ENCODE data around the gene PCK1.

PCK1 gene

DNA sequence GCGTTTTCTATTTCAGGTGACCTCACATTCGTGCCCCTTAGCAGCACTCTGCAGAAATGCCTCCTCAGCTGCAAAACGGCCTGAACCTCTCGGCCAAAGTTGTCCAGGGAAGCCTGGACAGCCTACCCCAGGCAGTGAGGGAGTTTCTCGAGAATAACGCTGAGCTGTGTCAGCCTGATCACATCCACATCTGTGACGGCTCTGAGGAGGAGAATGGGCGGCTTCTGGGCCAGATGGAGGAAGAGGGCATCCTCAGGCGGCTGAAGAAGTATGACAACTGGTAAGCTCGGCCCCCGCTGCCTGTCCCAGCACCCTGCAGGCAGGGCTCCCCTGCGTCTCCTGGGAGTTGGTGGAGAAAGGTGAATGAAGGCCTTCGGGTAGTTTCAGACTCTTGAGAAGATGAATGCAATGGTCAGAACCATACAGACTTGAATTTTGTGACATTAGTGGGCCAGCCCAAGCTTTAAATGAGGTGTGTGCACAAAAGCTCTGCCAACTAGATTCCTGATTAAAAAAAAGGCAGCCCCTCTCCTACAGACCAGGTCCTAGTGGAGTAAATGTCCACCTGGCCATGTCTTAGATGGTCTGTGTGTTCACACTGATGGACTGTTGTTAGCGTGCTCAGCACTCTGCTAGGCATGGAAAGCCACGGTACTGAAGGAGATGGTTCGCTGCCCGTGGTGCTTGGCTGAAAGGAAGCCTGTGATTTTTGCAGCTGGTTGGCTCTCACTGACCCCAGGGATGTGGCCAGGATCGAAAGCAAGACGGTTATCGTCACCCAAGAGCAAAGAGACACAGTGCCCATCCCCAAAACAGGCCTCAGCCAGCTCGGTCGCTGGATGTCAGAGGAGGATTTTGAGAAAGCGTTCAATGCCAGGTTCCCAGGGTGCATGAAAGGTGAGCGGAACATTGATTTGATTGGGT is 708 bp downstream of the PCK1 start:
- DNase-seq (ENCODE audit: low spot score), result no peak

DNA sequence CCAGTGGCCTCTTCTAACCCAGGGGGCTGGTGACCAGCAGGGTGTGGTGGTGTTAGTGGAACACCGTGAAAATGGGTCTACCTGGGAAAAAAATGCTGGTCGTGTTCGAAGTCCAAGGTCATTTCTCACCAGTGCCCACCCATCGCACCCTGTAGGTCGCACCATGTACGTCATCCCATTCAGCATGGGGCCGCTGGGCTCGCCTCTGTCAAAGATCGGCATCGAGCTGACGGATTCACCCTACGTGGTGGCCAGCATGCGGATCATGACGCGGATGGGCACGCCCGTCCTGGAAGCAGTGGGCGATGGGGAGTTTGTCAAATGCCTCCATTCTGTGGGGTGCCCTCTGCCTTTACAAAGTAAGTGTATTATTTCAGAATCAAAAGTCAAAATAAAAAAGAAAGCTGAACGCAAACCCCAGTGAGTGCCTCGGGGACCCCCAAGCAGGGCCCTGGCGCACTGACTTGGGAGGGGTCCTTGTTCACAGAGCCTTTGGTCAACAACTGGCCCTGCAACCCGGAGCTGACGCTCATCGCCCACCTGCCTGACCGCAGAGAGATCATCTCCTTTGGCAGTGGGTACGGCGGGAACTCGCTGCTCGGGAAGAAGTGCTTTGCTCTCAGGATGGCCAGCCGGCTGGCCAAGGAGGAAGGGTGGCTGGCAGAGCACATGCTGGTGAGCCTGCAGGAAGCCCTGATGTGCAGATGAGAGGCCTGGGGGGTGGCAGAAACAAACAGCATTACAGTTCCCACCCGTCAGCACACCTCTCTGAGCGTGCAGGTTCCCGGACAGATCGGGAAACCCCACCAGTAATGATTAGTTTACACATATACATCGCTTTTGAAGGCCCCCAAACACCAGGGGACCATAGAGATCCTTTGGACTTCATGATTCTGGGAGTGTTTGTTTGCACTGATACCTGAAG is 1.9 kb downstream of the PCK1 start:
- DNase-seq (ENCODE audit: low spot score), result no peak

DNA sequence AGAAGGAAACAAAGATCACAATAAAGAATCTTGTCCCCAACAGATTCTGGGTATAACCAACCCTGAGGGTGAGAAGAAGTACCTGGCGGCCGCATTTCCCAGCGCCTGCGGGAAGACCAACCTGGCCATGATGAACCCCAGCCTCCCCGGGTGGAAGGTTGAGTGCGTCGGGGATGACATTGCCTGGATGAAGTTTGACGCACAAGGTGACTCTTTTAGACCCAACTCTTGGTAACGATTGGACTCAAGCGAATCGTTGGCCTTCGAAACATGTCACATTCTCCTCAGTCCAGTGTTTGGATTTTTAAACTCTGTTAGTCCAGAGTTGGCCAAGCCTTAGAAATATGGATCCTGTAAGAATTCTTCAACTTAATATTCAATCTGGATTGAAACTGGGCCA is 2.6 kb downstream of the PCK1 start:
- no peak for DNase-seq (ENCODE audit: low spot score)

DNA sequence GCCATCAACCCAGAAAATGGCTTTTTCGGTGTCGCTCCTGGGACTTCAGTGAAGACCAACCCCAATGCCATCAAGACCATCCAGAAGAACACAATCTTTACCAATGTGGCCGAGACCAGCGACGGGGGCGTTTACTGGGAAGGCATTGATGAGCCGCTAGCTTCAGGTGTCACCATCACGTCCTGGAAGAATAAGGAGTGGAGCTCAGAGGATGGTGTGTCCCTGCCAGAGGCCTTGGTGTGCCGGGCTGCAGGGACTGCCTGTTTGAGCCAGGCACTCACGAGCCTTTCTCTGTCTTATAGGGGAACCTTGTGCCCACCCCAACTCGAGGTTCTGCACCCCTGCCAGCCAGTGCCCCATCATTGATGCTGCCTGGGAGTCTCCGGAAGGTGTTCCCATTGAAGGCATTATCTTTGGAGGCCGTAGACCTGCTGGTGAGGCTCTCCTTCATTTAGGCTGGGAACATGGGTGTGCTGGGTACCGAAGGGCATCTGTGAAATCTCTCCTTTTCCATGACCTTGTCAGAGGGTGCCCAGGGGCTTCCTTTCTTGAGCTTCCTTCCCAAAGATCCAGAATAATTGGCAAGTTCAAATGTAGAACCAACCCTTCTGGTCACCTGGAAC is 3.4 kb downstream of the PCK1 start:
- no peak for DNase-seq (ENCODE audit: low spot score)

DNA sequence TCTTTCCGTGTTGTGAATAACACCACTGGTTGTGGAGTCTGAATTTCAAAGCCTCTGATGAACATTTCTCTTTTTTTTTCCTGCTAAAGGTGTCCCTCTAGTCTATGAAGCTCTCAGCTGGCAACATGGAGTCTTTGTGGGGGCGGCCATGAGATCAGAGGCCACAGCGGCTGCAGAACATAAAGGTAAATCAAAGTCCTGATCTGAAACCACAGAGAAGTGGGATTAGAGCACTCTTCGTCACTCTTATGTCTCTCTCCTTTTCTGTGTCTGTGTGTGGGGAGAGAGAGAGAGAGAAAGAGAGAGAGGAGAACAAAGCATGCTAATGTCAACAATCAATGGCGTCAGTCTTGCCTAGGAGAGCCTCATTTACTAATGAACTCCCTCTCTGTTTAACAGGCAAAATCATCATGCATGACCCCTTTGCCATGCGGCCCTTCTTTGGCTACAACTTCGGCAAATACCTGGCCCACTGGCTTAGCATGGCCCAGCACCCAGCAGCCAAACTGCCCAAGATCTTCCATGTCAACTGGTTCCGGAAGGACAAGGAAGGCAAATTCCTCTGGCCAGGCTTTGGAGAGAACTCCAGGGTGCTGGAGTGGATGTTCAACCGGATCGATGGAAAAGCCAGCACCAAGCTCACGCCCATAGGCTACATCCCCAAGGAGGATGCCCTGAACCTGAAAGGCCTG is 4.2 kb downstream of the PCK1 start:
- no peak for DNase-seq (ENCODE audit: low spot score)

DNA sequence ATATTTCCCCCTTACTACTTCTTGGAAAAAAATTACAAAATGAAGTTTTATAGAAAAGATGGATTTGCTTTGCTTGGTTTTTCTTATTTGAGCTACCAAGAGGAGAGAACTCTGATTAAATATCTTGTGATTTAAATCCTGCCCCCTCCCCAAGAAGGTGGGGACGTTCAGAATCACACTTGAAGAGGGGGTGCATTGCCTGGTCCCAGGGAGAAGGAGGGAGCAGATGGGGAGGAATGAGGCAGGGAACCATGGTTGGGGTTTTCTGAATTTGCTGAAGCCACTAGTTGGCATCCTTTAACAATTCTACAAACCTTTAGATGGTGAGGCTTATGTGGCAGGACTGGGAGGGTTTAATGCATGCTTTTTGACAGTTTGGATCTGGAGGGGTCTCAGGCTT is 5.5 kb downstream of the PCK1 start:
- DNase-seq (ENCODE audit: low spot score), result no peak

DNA sequence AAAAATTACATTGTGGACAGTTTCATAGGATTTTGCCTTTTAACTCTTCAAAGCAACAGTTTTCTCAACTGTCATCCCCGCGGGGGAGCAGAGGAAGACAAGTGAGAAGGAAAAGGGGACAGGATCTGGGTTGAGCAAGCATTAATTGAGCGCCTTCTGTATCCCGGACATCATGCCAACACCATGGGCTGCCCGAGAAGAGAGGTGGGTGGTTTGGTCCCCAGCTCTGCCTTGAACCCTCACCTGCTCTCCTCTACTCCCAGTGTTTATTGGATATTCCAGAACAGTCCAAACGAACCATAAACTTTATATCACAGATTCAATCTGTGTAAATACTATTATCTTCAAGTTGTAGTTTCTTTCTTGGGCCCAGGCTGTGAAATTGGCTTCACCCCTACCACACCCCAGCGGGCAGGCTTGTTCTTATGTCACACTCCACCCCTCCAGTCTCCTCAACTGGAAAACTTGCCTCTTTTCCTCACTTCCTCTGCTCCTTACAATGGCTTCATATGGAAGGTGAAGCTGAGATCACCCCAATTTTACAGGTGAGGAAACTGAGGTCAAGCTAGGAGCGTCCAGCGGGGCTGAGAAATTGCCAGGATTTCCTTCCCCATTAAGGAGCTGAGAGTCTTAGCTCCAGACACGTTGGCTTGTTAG is 6.0 kb downstream of the PCK1 start:
- DNase-seq (ENCODE audit: low spot score), result no peak

DNA sequence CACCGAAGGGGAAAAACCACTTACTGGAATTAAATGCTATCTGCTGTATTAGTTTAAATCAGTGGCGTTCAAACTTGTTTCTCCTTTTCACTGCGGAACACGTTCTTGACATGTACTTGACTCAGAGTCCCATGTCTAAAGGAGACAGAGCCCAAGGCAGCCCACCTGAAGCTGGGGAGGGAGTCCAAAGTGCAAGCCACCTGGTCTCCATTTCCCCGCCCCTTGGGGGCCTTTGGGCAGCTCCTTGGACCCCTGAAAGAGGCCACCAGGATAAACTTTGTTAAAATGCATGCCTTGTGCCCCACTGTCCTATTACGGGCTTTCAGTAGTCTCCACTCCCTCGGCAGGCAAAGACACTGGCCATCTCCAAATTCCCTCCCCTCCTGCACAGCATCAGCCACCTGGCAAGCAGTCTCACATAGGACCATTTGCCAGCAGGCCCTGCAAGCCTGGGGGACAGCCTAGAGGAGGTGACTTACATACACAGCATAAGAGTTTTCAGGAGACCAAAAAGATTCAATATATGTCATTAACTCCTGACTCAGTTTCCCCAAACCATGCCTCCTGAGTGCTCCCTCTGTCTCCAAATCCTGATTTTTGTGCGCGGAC is 6.7 kb downstream of the PCK1 start:
- no peak for DNase-seq (ENCODE audit: low spot score)

DNA sequence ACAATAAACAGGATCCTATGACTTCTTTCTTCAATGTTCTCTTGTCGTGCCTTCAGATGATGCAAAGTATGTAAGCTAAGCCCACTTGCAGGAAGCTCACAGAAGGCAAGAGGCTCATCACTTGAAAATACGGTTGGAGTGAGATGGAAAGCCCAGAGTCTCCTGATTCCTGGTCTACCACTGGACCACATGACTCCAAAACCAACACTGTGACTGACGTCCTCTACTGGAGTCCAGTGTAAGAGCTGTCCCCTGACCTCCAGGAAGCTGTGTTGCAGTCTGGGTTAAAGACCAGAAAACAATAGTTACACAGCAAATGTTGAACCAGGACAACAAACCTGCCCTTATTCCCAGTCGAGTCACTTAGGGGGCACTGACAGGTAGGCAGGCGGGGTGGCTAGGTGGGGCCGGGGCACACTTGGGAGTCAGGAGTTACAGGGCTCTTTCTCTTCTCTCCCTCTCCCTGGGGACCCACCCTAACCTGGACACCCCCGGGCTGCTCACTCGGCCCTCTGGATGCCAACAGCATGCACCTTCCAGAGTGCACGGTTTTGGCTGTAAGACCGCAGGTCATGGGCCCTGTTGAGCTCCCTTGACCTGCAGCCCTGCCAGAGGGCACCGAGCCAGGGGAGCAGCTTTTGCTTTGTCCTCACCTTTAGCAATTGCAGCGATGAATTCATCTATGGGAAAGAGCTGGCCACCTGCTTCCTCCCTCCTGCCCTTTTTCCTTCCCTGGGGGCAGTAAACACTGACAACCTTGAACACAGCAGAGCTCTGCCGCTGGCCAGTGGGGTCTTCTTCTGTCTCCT is 7.4 kb downstream of the PCK1 start:
- DNase-seq (ENCODE audit: low spot score), result no peak

DNA sequence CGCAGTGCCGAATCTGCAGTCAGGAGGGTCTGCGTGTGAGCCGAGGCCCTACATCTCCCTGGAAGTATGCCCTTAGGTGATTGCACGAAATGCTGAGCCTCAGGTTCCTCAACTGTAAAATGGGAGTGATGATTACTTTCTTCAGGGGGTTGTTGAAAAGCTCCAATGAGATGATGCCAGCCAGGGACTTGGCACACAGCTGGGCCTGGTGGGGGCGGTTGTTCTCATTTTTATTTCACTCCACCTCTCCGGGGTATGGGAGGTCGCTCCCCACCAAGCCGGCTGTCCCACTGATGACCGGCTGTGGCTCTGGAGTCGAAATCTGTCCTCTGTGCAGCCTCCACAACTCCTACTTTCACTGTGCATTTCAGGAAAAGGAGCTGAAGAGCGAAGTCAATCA is 8.1 kb downstream of the PCK1 start:
- DNase-seq (ENCODE audit: low spot score), result no peak

DNA sequence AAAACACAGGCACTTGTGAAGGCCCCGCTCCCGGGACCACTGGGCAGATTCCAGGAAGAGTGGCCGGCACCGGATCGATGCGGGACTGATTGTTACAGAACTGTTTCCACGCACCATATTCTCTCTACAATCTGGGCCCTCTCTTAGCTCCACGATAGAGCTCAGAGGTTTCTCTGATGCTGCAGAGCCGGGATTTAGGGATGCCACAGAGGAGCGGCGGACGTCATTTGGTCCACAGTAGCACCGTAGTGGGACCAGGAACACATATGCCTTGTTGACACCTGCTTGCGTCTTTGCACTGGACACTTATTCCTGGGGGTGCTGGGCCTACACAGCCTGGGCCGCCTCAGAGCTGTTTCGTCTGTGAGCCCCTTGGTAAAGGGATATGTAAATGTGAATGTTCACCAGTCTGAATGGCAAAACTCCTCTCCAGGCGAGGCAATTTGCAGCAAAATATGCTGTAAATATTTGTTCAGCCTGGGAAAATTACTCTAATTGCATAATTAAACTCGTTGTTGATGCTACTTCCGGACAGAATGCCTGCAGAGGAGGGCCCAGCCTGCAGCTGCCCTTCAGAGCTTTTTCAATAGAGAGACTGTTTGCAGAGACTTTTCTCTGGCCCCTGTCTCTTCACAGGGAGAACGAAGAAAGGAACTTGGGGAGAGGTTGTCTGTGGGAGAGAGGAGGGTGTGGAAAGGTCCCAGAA is 9.4 kb downstream of the PCK1 start:
- no peak for DNase-seq (ENCODE audit: low spot score)

DNA sequence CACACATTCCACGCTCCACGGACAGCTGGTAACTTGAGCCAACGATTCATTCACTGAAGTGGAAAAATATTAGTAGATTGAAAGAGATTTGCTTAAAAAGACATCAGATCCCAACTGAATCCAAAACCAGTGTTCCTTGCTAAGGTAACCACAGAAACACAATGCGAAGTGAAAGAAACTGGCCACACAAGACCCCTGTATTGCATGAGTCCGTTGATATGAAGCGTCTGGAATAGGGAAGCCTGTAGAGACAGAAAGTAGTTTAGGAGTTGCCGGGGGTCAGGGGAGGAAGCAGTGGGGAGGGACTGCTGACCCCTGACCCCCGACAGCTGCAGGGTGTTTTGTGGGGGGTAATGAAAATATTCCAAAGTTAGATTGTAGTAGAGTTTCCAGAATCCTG is 10.0 kb downstream of the PCK1 start:
- no peak for DNase-seq (ENCODE audit: low spot score)

DNA sequence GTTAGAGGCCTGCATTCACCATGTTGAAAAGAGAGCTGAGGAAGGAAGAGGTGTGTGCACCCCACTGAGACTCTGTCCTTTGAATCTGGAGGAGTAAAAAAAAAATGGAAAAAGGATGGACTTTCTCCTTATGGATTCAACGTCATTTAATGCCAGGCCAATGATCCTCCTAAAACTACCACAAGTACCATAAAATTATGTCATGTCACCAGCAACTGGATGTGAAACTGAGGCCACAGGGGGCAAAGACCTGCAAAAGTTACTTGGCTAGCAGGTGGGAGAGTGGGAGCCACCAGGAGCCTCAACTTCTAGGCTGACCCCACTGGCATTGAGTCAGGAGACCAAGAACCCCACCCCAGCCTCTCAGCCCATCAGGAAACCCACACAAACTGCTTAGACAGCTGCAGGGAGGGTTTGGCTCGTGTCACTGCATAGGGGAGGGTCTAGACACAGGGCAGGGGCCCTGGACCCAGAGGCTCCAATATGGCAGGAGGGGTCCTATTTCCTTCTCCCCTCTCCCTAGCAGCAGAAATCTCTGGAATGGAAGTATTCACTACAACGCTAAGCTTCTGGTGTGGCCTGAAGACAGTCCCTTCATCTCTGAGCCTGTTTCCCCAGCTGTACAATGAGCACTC is 11.0 kb downstream of the PCK1 start:
- no peak for DNase-seq (ENCODE audit: low spot score)

DNA sequence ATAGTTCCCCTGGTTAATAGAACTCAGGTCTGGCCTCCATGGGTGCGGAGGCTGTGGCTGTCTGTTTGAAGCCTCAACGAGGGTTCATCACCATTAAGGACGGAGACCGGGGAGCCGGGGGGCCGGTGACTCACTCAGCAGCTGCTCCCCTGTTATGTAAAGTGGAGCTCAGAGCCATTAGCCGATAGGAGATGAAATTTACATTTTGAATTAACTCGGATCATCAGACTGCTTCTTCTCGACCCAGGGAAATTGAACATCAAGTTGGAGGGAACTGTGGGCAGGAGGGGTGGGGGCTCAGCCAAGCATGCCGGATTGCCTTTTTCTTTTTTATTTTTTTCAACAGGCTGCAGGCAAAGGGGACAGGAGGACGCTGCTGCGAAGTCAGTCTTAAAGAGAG is 12.3 kb downstream of the PCK1 start:
- DNase-seq (ENCODE audit: low spot score), result no peak

DNA sequence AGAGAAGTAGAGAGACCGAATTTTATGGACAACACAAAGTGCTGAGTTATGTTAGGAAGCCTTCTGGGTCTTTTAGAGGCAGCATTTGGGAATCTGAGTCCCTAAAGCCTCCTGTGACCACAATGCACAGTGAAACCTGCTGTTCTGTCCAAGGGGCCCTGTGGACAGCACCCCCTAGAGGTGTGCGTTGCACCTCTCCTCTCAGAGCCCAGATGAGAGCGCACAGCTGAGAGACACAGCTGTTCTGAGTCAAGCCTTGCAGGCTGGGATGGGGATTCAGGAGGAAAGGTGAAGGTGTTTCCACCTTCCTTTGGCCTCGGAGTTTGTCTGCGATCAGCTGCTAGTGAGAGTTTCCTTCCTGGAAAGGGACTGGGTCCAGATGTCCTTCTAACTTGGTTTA is 13.0 kb downstream of the PCK1 start:
- DNase-seq (ENCODE audit: low spot score), result no peak

DNA sequence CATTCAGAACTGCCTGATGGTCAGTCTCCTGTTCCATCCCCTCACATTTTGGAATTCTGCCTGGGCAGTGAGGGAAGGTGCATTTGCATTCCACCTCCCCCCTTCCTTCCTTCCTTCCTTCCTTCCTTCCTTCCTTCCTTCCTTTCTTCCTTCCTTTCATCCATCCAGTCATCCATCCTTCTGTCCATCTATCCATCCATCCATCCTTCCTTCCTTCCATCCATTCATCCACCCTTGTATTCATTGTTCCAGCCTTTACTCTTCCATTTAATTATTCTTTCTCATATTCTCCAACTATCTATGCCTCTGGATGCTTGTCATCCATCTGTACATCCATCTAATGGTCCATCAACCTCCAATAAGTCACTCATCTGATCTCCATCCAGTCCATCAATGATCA is 14.0 kb downstream of the PCK1 start:
- no peak for DNase-seq (ENCODE audit: low spot score)

DNA sequence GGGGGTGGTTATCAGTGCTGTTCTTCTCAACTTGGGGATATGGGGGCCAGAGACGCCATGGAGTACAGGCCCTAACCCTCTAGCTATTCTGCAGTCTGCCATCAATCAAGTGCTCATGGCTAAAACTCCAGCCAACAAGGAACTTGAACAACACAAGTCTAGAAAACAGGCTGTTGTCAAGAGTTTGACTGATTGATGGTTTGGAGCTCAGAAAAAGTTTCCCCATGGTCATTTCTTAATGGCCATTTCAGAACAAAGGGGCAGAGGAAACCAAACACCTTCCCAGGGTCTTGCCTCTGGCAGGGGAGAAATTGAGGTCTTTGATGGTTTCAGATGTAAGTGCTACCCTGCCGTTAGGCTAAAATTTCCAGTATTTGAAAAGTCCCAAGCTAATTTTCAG is 15.1 kb downstream of the PCK1 start:
- no peak for DNase-seq (ENCODE audit: low spot score)

DNA sequence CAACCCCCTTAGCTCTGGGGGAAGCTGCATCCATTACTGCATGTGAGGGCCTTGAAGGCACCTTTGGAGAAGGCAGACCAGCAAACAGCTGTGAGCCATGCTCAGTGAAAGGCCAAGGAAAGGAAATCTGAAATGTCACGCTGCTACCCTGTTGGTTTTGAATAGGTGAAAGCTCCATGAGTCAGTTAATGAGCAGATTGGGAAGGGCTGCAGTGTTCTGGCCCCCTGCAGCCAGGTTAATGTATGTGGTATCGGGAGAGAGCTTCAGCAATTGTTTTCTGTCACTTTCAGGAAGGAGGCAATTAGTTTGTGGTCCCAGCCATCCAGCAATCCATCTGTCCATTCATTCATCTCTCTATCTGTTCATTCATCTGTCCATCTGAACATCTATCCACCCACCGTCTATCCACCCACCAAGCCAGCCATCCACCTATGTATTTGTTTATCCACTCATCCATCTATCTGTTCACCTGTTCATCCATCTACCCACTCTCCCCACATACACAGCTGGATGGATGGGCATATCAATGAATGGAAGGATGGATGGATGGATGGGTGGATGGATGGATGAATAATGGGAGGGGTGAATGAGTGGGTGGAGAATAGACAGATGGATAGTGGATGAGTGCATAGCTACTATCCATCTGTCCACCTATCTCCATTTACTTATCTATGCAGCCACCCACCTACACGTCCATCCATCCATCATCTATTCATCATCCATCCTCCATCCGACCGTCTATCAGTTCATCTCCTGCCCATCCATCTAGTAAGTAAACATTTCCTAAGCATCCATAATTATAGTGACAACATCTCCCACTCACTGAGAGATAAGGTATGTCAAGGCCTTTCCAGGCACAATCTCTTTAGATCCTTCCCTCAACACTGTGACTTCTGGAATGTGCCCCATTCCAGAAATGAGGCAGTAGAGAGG is 16.0 kb downstream of the PCK1 start:
- no peak for DNase-seq (ENCODE audit: low spot score)

All from kidney capillary endothelial cell (primary cell).